ENCODE data around the gene EYA2. TPM values are rescaled to one million over a fixed set of nuclear protein-coding genes. Genes with fewer than 3 reads are reported as not detected.

EYA2 gene
- total RNA-seq, 1 experiment from 2014 or later = 0.74 TPM

- no peak overlapping the region for H2AFZ ChIP-seq (ENCODE audit: low read length)
- Mint-ChIP-seq H3K27ac (peak overlapping the region in 1 of 3 experiments; percentile 31; a peak in 1 of 7 replicates), H3K36me3 (ENCODE audit: insufficient read depth in 1 of 3, low read depth in 3 of 3) (no peaks in the 10 kb centered on the region; a peak in 1 of 7 replicates), H3K4me3 (no peak overlapping the region), H3K4me1 (peaks cover 16 to 18% of the 10 kb centered on the region in 2 experiments), H3K27me3 (ENCODE audit: low read depth) (no peaks in the 10 kb centered on the region; the same call in 1 of the 2 replicates), H3K9me3 (no peaks in the 10 kb centered on the region)
- no peak overlapping the region for H2AK5ac ChIP-seq (ENCODE audit: insufficient read length, low read length)
- no peaks in the 10 kb centered on the region for H3K23me2 ChIP-seq (ENCODE audit: insufficient read length, low read depth, low read length, poor library complexity, severe bottlenecking)
- TF ChIP-seq CTCF (conservative IDR thresholded peaks at IDR 0.05) = no peak
- no peak overlapping the region for H2BK20ac ChIP-seq (ENCODE audit: low read depth, low read length, poor library complexity, severe bottlenecking)
- no peak overlapping the region for H3K4ac ChIP-seq (ENCODE audit: low read depth, low read length)
- H4K8ac ChIP-seq (replicated peaks; ENCODE audit: insufficient read length, low read depth, low read length) = no peak overlapping the region
- no peak overlapping the region for H3T11ph ChIP-seq (ENCODE audit: low read length)
- H4K5ac ChIP-seq (ENCODE audit: insufficient read length, low read depth, low read length) = no peak overlapping the region
- H3K14ac ChIP-seq (ENCODE audit: insufficient read depth, low read length) = no peak overlapping the region
- no peaks in the 10 kb centered on the region for H3K4me1 ChIP-seq (ENCODE audit: insufficient read depth, low read length)
- no peak overlapping the region for H2BK5ac ChIP-seq (ENCODE audit: insufficient read length, low read length)
- no peak overlapping the region for H3K4me2 ChIP-seq (ENCODE audit: insufficient read depth, insufficient read length, low read length)
- no peak overlapping the region for H3K23ac ChIP-seq (ENCODE audit: insufficient read length, low read depth, low read length)
- H2BK12ac ChIP-seq (ENCODE audit: insufficient read length, low read depth, low read length) = no peak overlapping the region
- no peaks in the 10 kb centered on the region for H4K20me1 ChIP-seq (ENCODE audit: control insufficient read depth, insufficient read depth, insufficient read length)
- no peaks in the 10 kb centered on the region for H3K9me3 ChIP-seq (ENCODE audit: control insufficient read depth, low read depth, low read length)
- DNase-seq = no peak
- H3K79me1 ChIP-seq (ENCODE audit: insufficient read depth, low read depth, low read length, poor library complexity, severe bottlenecking) = no peaks in the 10 kb centered on the region
- H3K27ac ChIP-seq (ENCODE audit: insufficient read length, low read depth, low read length) = no peak overlapping the region
- H2BK120ac ChIP-seq (ENCODE audit: low read depth, low read length, poor library complexity, severe bottlenecking) = no peak overlapping the region
- H3K27me3 ChIP-seq (ENCODE audit: insufficient read depth, low read length) = no peaks in the 10 kb centered on the region
- no peak overlapping the region for H4K91ac ChIP-seq (ENCODE audit: insufficient read length, low read depth, low read length)
- no peaks in the 10 kb centered on the region for H3K79me2 ChIP-seq (ENCODE audit: insufficient read depth, low read length)
- no peak overlapping the region for H2BK15ac ChIP-seq (ENCODE audit: low read depth, low read length)
- no peak overlapping the region for H3K56ac ChIP-seq (ENCODE audit: insufficient read length, low read depth, low read length)
- H3K9ac ChIP-seq (ENCODE audit: extremely low read depth, insufficient read length, low read length) = no peak overlapping the region
- no peak overlapping the region for H3K18ac ChIP-seq (ENCODE audit: insufficient read length, low read depth, low read length)
Measured at GRCh38 chr20:47125508-47125757, 230.8 kb downstream of the EYA2 start.
